PC-3 (cell line): ENCODE measurements around the gene MACROD2. TPM values are rescaled to one million over a fixed set of nuclear protein-coding genes. Genes with fewer than 3 reads are reported as not detected.
"Not testable (repeated sequence)": the region's sequence is repeated elsewhere in the genome, so short reads cannot be mapped to it uniquely, and the experiment has no call there.

Experiments
- ATAC-seq: fragments of 200-7000 bp; cut with Tn5 transposase; 2 replicates; pipeline ENCODE4 v1.9.1; 2020; ENCODE audit warnings: mild to moderate bottlenecking, moderate library complexity
- BruUV-seq: library from RNA; stranded (reverse); fragments of 400-500 nt; replicated peaks from 2 replicates; lab custom pipeline; 2021; lab: Mats Ljungman, UMichigan
- CTCF ChIA-PET: fragments of 300-600 bp; sonication (Branson Sonifier 250); formaldehyde crosslinking; loops from one replicate; lab custom pipeline; 2022; ENCODE audit warnings: antibody characterized with exemption; lab: Charles Lee
- POLR2A ChIA-PET: fragments of 300-600 bp; sonication (Branson Sonifier 250); formaldehyde crosslinking; loops from one replicate; lab custom pipeline; 2022; ENCODE audit warnings: antibody characterized with exemption; ENCODE audit not compliant: unreplicated experiment; lab: Charles Lee
- DNase-seq: peaks from one replicate; pipeline ENCODE4 v3.0.0-alpha.2; 2015
- H2AFZ ChIP-seq: fragments of 300-600 bp; sonication (generic); 2 replicates; pipeline ENCODE4 v1.6.0; 2016; ENCODE audit warnings: antibody characterized with exemption, low read length
- H3F3A ChIP-seq: fragments of 300-600 bp; sonication (generic); one replicate; pipeline ENCODE4 v1.6.0; 2017; ENCODE audit warnings: antibody characterized with exemption, low read length, control low read depth, mild to moderate bottlenecking; ENCODE audit not compliant: unreplicated experiment
- H3K27ac ChIP-seq: fragments of 300-600 bp; sonication (generic); 2 replicates; pipeline ENCODE4 v1.5.1; 2016; ENCODE audit warnings: mild to moderate bottlenecking, low read length
- H3K27me3 ChIP-seq: fragments of 300-600 bp; sonication (generic); 2 replicates; pipeline ENCODE4 v1.6.1; 2016; ENCODE audit warnings: low read length, mixed read lengths
- H3K36me3 ChIP-seq: fragments of 300-600 bp; sonication (generic); 2 replicates; pipeline ENCODE4 v1.6.1; 2016; ENCODE audit warnings: low read depth, mixed run types, low read length, mixed read lengths
- H3K4me1 ChIP-seq: fragments of 300-600 bp; sonication (generic); 2 replicates; pipeline ENCODE4 v1.5.1; 2016; ENCODE audit warnings: low read length; ENCODE audit not compliant: insufficient read depth
- H3K4me2 ChIP-seq: fragments of 300-600 bp; sonication (generic); 2 replicates; pipeline ENCODE4 v1.6.0; 2016; ENCODE audit warnings: low read length
- H3K4me3 ChIP-seq: fragments of 300-600 bp; sonication (generic); 2 replicates; pipeline ENCODE4 v1.5.1; 2016; ENCODE audit warnings: mild to moderate bottlenecking, low read length, mixed read lengths
- H3K79me2 ChIP-seq: fragments of 300-600 bp; sonication (generic); 2 replicates; pipeline ENCODE4 v1.6.1; 2017; ENCODE audit warnings: low read length, mixed read lengths
- H3K9ac ChIP-seq: fragments of 300-600 bp; sonication (generic); 2 replicates; pipeline ENCODE4 v1.6.0; 2016; ENCODE audit warnings: mild to moderate bottlenecking, low read length
- H3K9me2 ChIP-seq: fragments of 300-600 bp; sonication (generic); replicated peaks from 2 replicates; pipeline ENCODE4 v1.6.1; 2016; ENCODE audit warnings: mixed run types, low read length, mixed read lengths
- H3K9me3 ChIP-seq: fragments of 300-600 bp; sonication (generic); 2 replicates; pipeline ENCODE4 v1.6.1; 2016; ENCODE audit warnings: low read length, mixed read lengths
- H4K20me1 ChIP-seq: fragments of 300-600 bp; sonication (generic); 2 replicates; pipeline ENCODE4 v1.6.1; 2016; ENCODE audit warnings: low read length, mixed read lengths
- EZH2 ChIP-seq: fragments of 300-600 bp; sonication (generic); IDR thresholded peaks from one replicate; pipeline ENCODE4 v1.6.1; 2017; ENCODE audit warnings: antibody characterized with exemption, mild to moderate bottlenecking, low read length; ENCODE audit not compliant: unreplicated experiment
- EZH2phosphoT487 ChIP-seq: fragments of 300-600 bp; sonication (generic); IDR thresholded peaks from 2 replicates; pipeline ENCODE4 v1.6.1; 2018; ENCODE audit warnings: mild to moderate bottlenecking, antibody characterized with exemption, low read length, borderline replicate concordance
- intact Hi-C: fragments of 100-400 bp; cut with micrococcal nuclease; formaldehyde crosslinking; loops from 2 replicates; pipeline ENCODE4 v1.9.0; 2023
- total RNA-seq: library from RNA; depleted of rRNA; stranded (reverse); fragments of >200 nt; gene quantifications from 2 replicates; pipeline ENCODE4 v1.2.3, GENCODE V29; 2014
- TF ChIP-seq, protein P1 (sequence below): fragments of 300-600 bp; sonication (generic); conservative IDR thresholded peaks from 2 replicates; pipeline ENCODE4 v1.5.1; 2017; ENCODE audit warnings: antibody characterized with exemption, low read depth, mild to moderate bottlenecking, low read length

The MACROD2 gene
- total RNA-seq, 1 experiment from 2014 or later, result 3.1 TPM

GRCh38 chr20:14264869-14265268 is 269.6 kb downstream of the MACROD2 start:
- H3K4me1 ChIP-seq, result 0 out of 2 replicates have a peak, but pooled peaks cover 2% of the 10 kb centered on the region
- H3K27me3 ChIP-seq, result no peaks in the 10 kb centered on the region
- no peak overlapping the region for H3K9ac ChIP-seq
- H2AFZ ChIP-seq, result no peak overlapping the region
- no peak overlapping the region for H3K4me3 ChIP-seq
- H3F3A ChIP-seq, result no peaks in the 10 kb centered on the region
- no TSS peak for BruUV-seq
- no peaks in the 10 kb centered on the region for H3K79me2 ChIP-seq
- no peak overlapping the region for H3K27ac ChIP-seq
- no peaks in the 10 kb centered on the region for H3K9me3 ChIP-seq
- no peak overlapping the region for H3K4me2 ChIP-seq
- TF ChIP-seq EZH2phosphoT487, result no peak
- TF ChIP-seq, protein P1, sequence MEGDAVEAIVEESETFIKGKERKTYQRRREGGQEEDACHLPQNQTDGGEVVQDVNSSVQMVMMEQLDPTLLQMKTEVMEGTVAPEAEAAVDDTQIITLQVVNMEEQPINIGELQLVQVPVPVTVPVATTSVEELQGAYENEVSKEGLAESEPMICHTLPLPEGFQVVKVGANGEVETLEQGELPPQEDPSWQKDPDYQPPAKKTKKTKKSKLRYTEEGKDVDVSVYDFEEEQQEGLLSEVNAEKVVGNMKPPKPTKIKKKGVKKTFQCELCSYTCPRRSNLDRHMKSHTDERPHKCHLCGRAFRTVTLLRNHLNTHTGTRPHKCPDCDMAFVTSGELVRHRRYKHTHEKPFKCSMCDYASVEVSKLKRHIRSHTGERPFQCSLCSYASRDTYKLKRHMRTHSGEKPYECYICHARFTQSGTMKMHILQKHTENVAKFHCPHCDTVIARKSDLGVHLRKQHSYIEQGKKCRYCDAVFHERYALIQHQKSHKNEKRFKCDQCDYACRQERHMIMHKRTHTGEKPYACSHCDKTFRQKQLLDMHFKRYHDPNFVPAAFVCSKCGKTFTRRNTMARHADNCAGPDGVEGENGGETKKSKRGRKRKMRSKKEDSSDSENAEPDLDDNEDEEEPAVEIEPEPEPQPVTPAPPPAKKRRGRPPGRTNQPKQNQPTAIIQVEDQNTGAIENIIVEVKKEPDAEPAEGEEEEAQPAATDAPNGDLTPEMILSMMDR, result peak; percentile 70
- DNase-seq, result peak; percentile 53
- no peaks in the 10 kb centered on the region for H4K20me1 ChIP-seq
- peak; percentile 79 for ATAC-seq
- intact Hi-C loops, result loop anchor here (1.0 kb wide), 2 partner anchors 76 to 123 kb away; no protein-coding TSS in a partner anchor
- no peaks in the 10 kb centered on the region for H3K36me3 ChIP-seq
- ChIA-PET CTCF (no interaction called here), POLR2A (no interaction called here)
- H3K9me2 ChIP-seq, result no peaks in the 10 kb centered on the region

GRCh38 chr20:14266246-14266645 is 270.9 kb downstream of the MACROD2 start:
- no peak overlapping the region for H2AFZ ChIP-seq
- no peak overlapping the region for H3K4me3 ChIP-seq
- no peaks in the 10 kb centered on the region for H3K79me2 ChIP-seq
- H3K9me2 ChIP-seq, result no peaks in the 10 kb centered on the region
- no peaks in the 10 kb centered on the region for H3K9me3 ChIP-seq
- TF ChIP-seq EZH2 (no peak), EZH2phosphoT487 (no peak)
- TF ChIP-seq, protein P1, result no peak
- no peaks in the 10 kb centered on the region for H3K27me3 ChIP-seq
- H3K27ac ChIP-seq, result no peak overlapping the region
- H4K20me1 ChIP-seq, result no peaks in the 10 kb centered on the region
- ChIA-PET POLR2A (no interaction called here), CTCF (no interaction called here)
- no peak overlapping the region for H3K4me2 ChIP-seq
- intact Hi-C loops, result no loop called here
- ATAC-seq, result no peak
- H3K4me1 ChIP-seq, result no peaks in the 10 kb centered on the region
- DNase-seq, result no peak
- BruUV-seq, result no TSS peak
- no peaks in the 10 kb centered on the region for H3F3A ChIP-seq
- no peak overlapping the region for H3K9ac ChIP-seq
- no peaks in the 10 kb centered on the region for H3K36me3 ChIP-seq

DNA sequence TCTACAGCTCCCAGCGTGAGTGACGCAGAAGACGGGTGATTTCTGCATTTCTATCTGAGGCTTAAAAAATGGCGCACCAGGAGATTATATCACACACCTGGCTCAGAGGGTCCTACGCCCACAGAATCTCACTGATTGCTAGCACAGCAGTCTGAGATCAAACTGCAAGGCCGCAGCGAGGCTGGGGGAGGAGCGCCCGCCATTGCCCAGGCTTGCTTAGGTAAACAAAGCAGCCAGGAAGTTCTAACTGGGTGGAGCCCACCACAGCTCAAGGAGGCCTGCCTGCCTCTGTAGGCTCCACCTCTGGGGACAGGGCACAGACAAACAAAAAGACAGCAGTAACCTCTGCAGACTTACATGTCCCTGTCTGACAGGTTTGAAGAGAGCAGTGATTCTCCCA is 275.4 kb downstream of the MACROD2 start:
- H3K4me3 ChIP-seq, H3K9me3 ChIP-seq, H4K20me1 ChIP-seq, H3K9me2 ChIP-seq, H3K27ac ChIP-seq, H3K4me2 ChIP-seq, H3K9ac ChIP-seq, CTCF ChIA-PET, POLR2A ChIA-PET, H3K4me1 ChIP-seq, BruUV-seq, ATAC-seq, H3K79me2 ChIP-seq, intact Hi-C loops, H3K36me3 ChIP-seq, DNase-seq, H2AFZ ChIP-seq, H3F3A ChIP-seq, H3K27me3 ChIP-seq: not testable (repeated sequence)
